CD4-positive, alpha-beta T cell treated with Interleukin-2 at 100 ng/mL for 4 hours (primary cell): ENCODE data around the gene CCM2.

ENCODE experiments used
- DNase-seq: peaks from one replicate; pipeline ENCODE4 v3.0.0-alpha.2; 2020; ENCODE audit warnings: low spot score

The CCM2 gene

DNA sequence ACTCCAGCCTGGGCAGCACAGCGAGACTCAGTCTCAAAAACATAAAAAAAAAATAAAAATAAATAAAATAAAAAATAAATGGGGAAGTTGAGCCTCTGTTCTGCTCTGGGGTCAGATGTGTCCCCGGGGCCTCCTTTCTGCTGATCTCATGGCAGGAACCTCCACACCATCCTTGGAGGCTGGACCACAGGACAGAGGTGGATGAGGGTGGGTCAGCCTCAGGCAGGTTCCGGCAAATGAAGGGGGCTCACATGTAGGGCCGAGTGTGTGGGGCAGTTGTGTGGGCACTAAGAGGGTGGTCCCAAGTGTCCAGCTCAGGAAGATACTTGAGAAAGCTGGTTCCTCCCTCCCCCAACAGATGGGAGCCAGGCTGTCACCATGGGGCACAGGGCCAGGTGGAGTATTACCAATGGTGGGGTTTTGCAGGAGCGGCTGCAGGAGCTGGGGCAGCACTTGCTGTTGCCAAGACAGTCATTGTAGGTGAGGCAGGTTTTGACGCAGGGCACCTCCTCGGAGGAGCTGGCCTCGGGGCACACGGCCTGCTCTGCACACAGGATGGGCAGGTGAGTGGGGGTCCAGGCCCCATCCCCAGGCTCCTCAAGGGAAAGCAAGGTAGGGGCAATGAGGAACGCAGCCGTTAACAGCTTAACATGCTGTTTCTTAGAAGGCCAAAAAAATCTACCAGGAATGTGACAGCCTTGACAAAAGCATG lies 125.3 kb downstream of the CCM2 start:
- DNase-seq = no peak
